HG03039 (cell line): ENCODE data around the gene SFXN5.

Experiments
- ATAC-seq: cut with Tn5 transposase; IDR thresholded peaks from one replicate; pipeline ENCODE4 v1.9.1; 2021; ENCODE audit warnings: mild to moderate bottlenecking, moderate library complexity; ENCODE audit not compliant: unreplicated experiment

The SFXN5 gene

GRCh38 chr2:73021371-73022010 lies 50.0 kb downstream of the SFXN5 start:
- ATAC-seq, result no peak

GRCh38 chr2:73020657-73021370 lies 50.7 kb downstream of the SFXN5 start:
- no peak for ATAC-seq

GRCh38 chr2:73020306-73020656 lies 51.2 kb downstream of the SFXN5 start:
- ATAC-seq, result no peak

GRCh38 chr2:73018188-73018825 lies 53.2 kb downstream of the SFXN5 start:
- ATAC-seq, result no peak

- no peak for ATAC-seq
These were observed 57.6 kb downstream of the SFXN5 start for GRCh38 chr2:73013936-73014335.

- no peak for ATAC-seq
These were observed 62.2 kb downstream of the SFXN5 start for GRCh38 chr2:73009177-73009839.

GRCh38 chr2:73008766-73009135 lies 62.8 kb downstream of the SFXN5 start:
- no peak for ATAC-seq

- ATAC-seq, result no peak
These were observed 63.3 kb downstream of the SFXN5 start for GRCh38 chr2:73007991-73008765.

GRCh38 chr2:73006969-73007710 lies 64.4 kb downstream of the SFXN5 start:
- no peak for ATAC-seq

- no peak for ATAC-seq
These were observed 66.5 kb downstream of the SFXN5 start for GRCh38 chr2:73004889-73005596.

- no peak for ATAC-seq
These were observed 67.0 kb downstream of the SFXN5 start for GRCh38 chr2:73004466-73004865.

GRCh38 chr2:73003027-73003426 lies 68.5 kb downstream of the SFXN5 start:
- ATAC-seq, result no peak

- no peak for ATAC-seq
These were observed 70.5 kb downstream of the SFXN5 start for GRCh38 chr2:73000808-73001570.

GRCh38 chr2:72999729-73000725 lies 71.5 kb downstream of the SFXN5 start:
- no peak for ATAC-seq

GRCh38 chr2:72998724-72999123 lies 72.8 kb downstream of the SFXN5 start:
- no peak for ATAC-seq

- no peak for ATAC-seq
These were observed 73.3 kb downstream of the SFXN5 start for GRCh38 chr2:72998234-72998651.

- ATAC-seq, result no peak
These were observed 75.4 kb downstream of the SFXN5 start for GRCh38 chr2:72996117-72996502.
